Smooth muscle cell (in vitro differentiated cells): ENCODE data around the gene SPAG17. TPM values are rescaled to one million over a fixed set of nuclear protein-coding genes. Genes with fewer than 3 reads are reported as not detected.

Experiments used
- DNase-seq: peaks from one replicate; lab custom pipeline; 2025; ENCODE audit not compliant: unreplicated experiment; lab: John Stamatoyannopoulos, UW
- H2AFZ ChIP-seq: fragments of 200-600 bp; sonication (generic); 2 replicates; pipeline ENCODE4 v1.6.0; 2016; ENCODE audit warnings: antibody characterized with exemption, low read depth, mild to moderate bottlenecking
- H3F3A ChIP-seq: fragments of 200-600 bp; sonication (generic); 2 replicates; pipeline ENCODE4 v1.6.0; 2017; ENCODE audit warnings: antibody characterized with exemption, low read depth
- H3K27ac ChIP-seq: fragments of 200-600 bp; sonication (generic); 2 replicates; pipeline ENCODE4 v1.5.1; 2016; ENCODE audit warnings: low read depth, mild to moderate bottlenecking
- H3K27me3 ChIP-seq: fragments of 200-600 bp; sonication (generic); 2 replicates; pipeline ENCODE4 v1.6.1; 2016; ENCODE audit warnings: low read depth, mild to moderate bottlenecking
- H3K36me3 ChIP-seq: fragments of 200-600 bp; sonication (generic); 2 replicates; pipeline ENCODE4 v1.5.1; 2016; ENCODE audit warnings: low read depth
- H3K4me1 ChIP-seq: fragments of 200-600 bp; sonication (generic); 2 replicates; pipeline ENCODE4 v1.5.1; 2016; ENCODE audit warnings: low read depth
- H3K4me2 ChIP-seq: fragments of 200-600 bp; sonication (generic); 2 replicates; pipeline ENCODE4 v1.6.0; 2016; ENCODE audit warnings: mild to moderate bottlenecking
- H3K4me3 ChIP-seq: fragments of 200-600 bp; sonication (generic); 2 replicates; pipeline ENCODE4 v1.5.1; 2016; ENCODE audit warnings: mild to moderate bottlenecking
- H3K79me2 ChIP-seq: fragments of 200-600 bp; sonication (generic); 2 replicates; pipeline ENCODE4 v1.6.0; 2016; ENCODE audit warnings: low read depth, mild to moderate bottlenecking
- H3K9ac ChIP-seq: fragments of 200-600 bp; sonication (generic); 2 replicates; pipeline ENCODE4 v1.6.0; 2016; ENCODE audit warnings: low read depth
- H3K9me3 ChIP-seq: fragments of 200-600 bp; sonication (generic); replicated peaks from 2 replicates; pipeline ENCODE4 v1.5.1; 2016; ENCODE audit warnings: low read depth
- H4K20me1 ChIP-seq: fragments of 200-600 bp; sonication (generic); 2 replicates; pipeline ENCODE4 v1.6.0; 2016; ENCODE audit warnings: low read depth
- CTCF ChIP-seq: fragments of 200-600 bp; sonication (generic); IDR thresholded peaks from 2 replicates; pipeline ENCODE4 v1.5.1; 2017; ENCODE audit warnings: borderline replicate concordance, mild to moderate bottlenecking, antibody characterized with exemption; ENCODE audit not compliant: insufficient read depth, poor library complexity, severe bottlenecking
- WGBS: methylation state at CpG from one replicate; pipeline ENCODE4 v1.1.7; 2016; ENCODE audit warnings: low lambda C conversion rate; 5-methylcytosine and 5-hydroxymethylcytosine counted together
- polyA plus RNA-seq: library from polyadenylated mRNA; unstranded; fragments of >200 nt; fragmentation: Nextera tagmentation; extraction: Ambion mirVana; gene quantifications from 2 replicates; pipeline ENCODE4 v1.2.1, GENCODE V29; 2016
- total RNA-seq: library from RNA; depleted of rRNA; stranded (reverse); fragments of >200 nt; gene quantifications from 2 replicates; pipeline ENCODE4 v1.2.3, GENCODE V29; 2014

SPAG17 gene
- total and polyA plus RNA-seq, 2 experiments from 2014 or later: 1.1 to 11.1 TPM

GRCh38 chr1:118115567-118116295 lies 69.3 kb downstream of the SPAG17 start:
- Histone ChIP-seq H3K79me2 (no peaks in the 10 kb centered on the region), H3K4me3 (no peak overlapping the region), H3K9ac (no peak overlapping the region), H3K4me1 (no peaks in the 10 kb centered on the region), H3K9me3 (no peaks in the 10 kb centered on the region), H4K20me1 (no peaks in the 10 kb centered on the region), H3K36me3 (no peaks in the 10 kb centered on the region), H3F3A (no peaks in the 10 kb centered on the region), H2AFZ (no peak overlapping the region), H3K4me2 (no peak overlapping the region), H3K27me3 (no peaks in the 10 kb centered on the region), H3K27ac (no peak overlapping the region)
- TF ChIP-seq CTCF: no peak
- 75% methylated on average over 6 of the region's 6 CpGs for WGBS
- no peak for DNase-seq

- no peak overlapping the region for H3K4me2 ChIP-seq
- no peak overlapping the region for H3K27ac ChIP-seq
- H2AFZ ChIP-seq: no peak overlapping the region
- H3K9ac ChIP-seq: no peak overlapping the region
- TF ChIP-seq CTCF: no peak
- DNase-seq: no peak
- no peaks in the 10 kb centered on the region for H3K36me3 ChIP-seq
- no peaks in the 10 kb centered on the region for H4K20me1 ChIP-seq
- 48% methylated on average over 1 of the region's 1 CpG for WGBS
- no peaks in the 10 kb centered on the region for H3F3A ChIP-seq
- H3K4me1 ChIP-seq: no peaks in the 10 kb centered on the region
- no peaks in the 10 kb centered on the region for H3K79me2 ChIP-seq
- no peaks in the 10 kb centered on the region for H3K9me3 ChIP-seq
- no peak overlapping the region for H3K4me3 ChIP-seq
- H3K27me3 ChIP-seq: no peaks in the 10 kb centered on the region
Measured at GRCh38 chr1:118113261-118113660, 71.8 kb downstream of the SPAG17 start.

- Histone ChIP-seq H4K20me1 (no peaks in the 10 kb centered on the region), H3K27me3 (no peaks in the 10 kb centered on the region), H3K36me3 (no peaks in the 10 kb centered on the region), H3K4me3 (no peak overlapping the region), H3K27ac (no peak overlapping the region), H3K9me3 (no peaks in the 10 kb centered on the region), H3K4me2 (no peak overlapping the region), H2AFZ (no peak overlapping the region), H3F3A (no peaks in the 10 kb centered on the region), H3K79me2 (no peaks in the 10 kb centered on the region), H3K4me1 (no peaks in the 10 kb centered on the region), H3K9ac (no peak overlapping the region)
- no peak for DNase-seq
- no peak for TF ChIP-seq CTCF
Measured at GRCh38 chr1:118110580-118110979, 74.4 kb downstream of the SPAG17 start.

GRCh38 chr1:118104951-118105350 lies 80.1 kb downstream of the SPAG17 start:
- WGBS: 93% methylated on average over 3 of the region's 3 CpGs

More at GRCh38 chr1:118104951-118105350, 80.1 kb downstream of the SPAG17 start:
- Histone ChIP-seq H3K4me1 (peaks cover 3% of the 10 kb centered on the region), H2AFZ (no peak overlapping the region), H3K4me2 (no peak overlapping the region), H3K9ac (no peak overlapping the region), H3K4me3 (no peak overlapping the region), H3K27ac (no peak overlapping the region), H3K79me2 (no peaks in the 10 kb centered on the region), H3K9me3 (no peaks in the 10 kb centered on the region), H4K20me1 (no peaks in the 10 kb centered on the region), H3K36me3 (no peaks in the 10 kb centered on the region), H3K27me3 (no peaks in the 10 kb centered on the region), H3F3A (no peaks in the 10 kb centered on the region)
- DNase-seq: no peak
- no peak for TF ChIP-seq CTCF
